ENCODE measurements around the gene PLCL1. TPM values are rescaled to one million over a fixed set of nuclear protein-coding genes. Genes with fewer than 3 reads are reported as not detected.

PLCL1 gene
- total RNA-seq, 1 experiment from 2014 or later = 0.07 TPM

GRCh38 chr2:197959383-197959782 is 155.0 kb downstream of the PLCL1 start:
- peaks cover 11% of the 10 kb centered on the region for H3K9me3 Mint-ChIP-seq
- no peak for DNase-seq (ENCODE audit: low spot score)
- H3K27ac Mint-ChIP-seq = no peak overlapping the region

GRCh38 chr2:197960786-197961185 is 156.4 kb downstream of the PLCL1 start:
- no peaks in the 10 kb centered on the region; the same call in 1 of the 2 replicates for H3K27me3 Mint-ChIP-seq (ENCODE audit: low read depth)
- peaks cover 23% of the 10 kb centered on the region for H3K9me3 Mint-ChIP-seq
- DNase-seq (ENCODE audit: low spot score) = no peak
- H3K4me3 Mint-ChIP-seq = no peak overlapping the region
- H3K36me3 Mint-ChIP-seq = no peaks in the 10 kb centered on the region
- ChIA-PET POLR2A (no interaction called here), CTCF (no interaction called here)
- no peak for ATAC-seq
- H3K4me1 Mint-ChIP-seq = no peaks in the 10 kb centered on the region
- H3K27ac Mint-ChIP-seq = no peak overlapping the region
- TF ChIP-seq OVOL2 (CRISPR knock-in tag; IDR thresholded peaks at IDR 0.05; ENCODE audit: borderline replicate concordance) (no peak), FOXJ3 (CRISPR knock-in tag; IDR thresholded peaks at IDR 0.05; ENCODE audit: borderline replicate concordance) (no peak), ZBTB43 (CRISPR knock-in tag; IDR thresholded peaks at IDR 0.05) (no peak), CREM (CRISPR knock-in tag; IDR thresholded peaks at IDR 0.05) (no peak), ZNF532 (CRISPR knock-in tag; IDR thresholded peaks at IDR 0.05; ENCODE audit: borderline replicate concordance) (no peak), USF2 (CRISPR knock-in tag; IDR thresholded peaks at IDR 0.05) (no peak), TCF7 (CRISPR knock-in tag; IDR thresholded peaks at IDR 0.05; ENCODE audit: low read depth) (no peak), ZMAT4 (CRISPR knock-in tag; IDR thresholded peaks at IDR 0.05) (no peak), NFE2L1 (CRISPR knock-in tag; IDR thresholded peaks at IDR 0.05) (no peak)

More at GRCh38 chr2:197959383-197959782, 155.0 kb downstream of the PLCL1 start:
- CTCF ChIA-PET = no interaction called here
- POLR2A ChIA-PET = interaction anchor here (0.6 kb wide), 1 partner anchor 525 kb away, joined by 3 read pairs; the partner anchor contains the start of gene SF3B1
- H3K4me1 Mint-ChIP-seq = no peaks in the 10 kb centered on the region
- no peak for TF ChIP-seq MLX (CRISPR knock-in tag; IDR thresholded peaks at IDR 0.05)
- TF ChIP-seq ELF4 (CRISPR knock-in tag; IDR thresholded peaks at IDR 0.05; ENCODE audit: low read depth) = no peak
- no peak for TF ChIP-seq SP1 (CRISPR knock-in tag; conservative IDR thresholded peaks at IDR 0.05)
- TF ChIP-seq KAT7 (CRISPR knock-in tag; IDR thresholded peaks at IDR 0.05; ENCODE audit: borderline replicate concordance) = no peak
- no peak for TF ChIP-seq JUN (CRISPR knock-in tag; IDR thresholded peaks at IDR 0.05)
- TF ChIP-seq RELA (CRISPR knock-in tag; IDR thresholded peaks at IDR 0.05; ENCODE audit: borderline replicate concordance) = no peak
- TF ChIP-seq E2F4 (CRISPR knock-in tag; IDR thresholded peaks at IDR 0.05; ENCODE audit: borderline replicate concordance, low read depth) = no peak
- TF ChIP-seq ZNF532 (CRISPR knock-in tag; IDR thresholded peaks at IDR 0.05; ENCODE audit: borderline replicate concordance) = no peak
- TF ChIP-seq GRHL2 (CRISPR knock-in tag; IDR thresholded peaks at IDR 0.05; ENCODE audit: insufficient replicate concordance, severe bottlenecking) = no peak
- TF ChIP-seq TEAD4 (CRISPR knock-in tag; IDR thresholded peaks at IDR 0.05) = no peak
- TF ChIP-seq SOX15 (CRISPR knock-in tag; IDR thresholded peaks at IDR 0.05) = no peak
- no peak for TF ChIP-seq TP53 (CRISPR knock-in tag; IDR thresholded peaks at IDR 0.05)
- no peak for ATAC-seq
- H3K27me3 Mint-ChIP-seq (ENCODE audit: low read depth) = no peaks in the 10 kb centered on the region; the same call in 1 of the 2 replicates
- no peaks in the 10 kb centered on the region for H3K36me3 Mint-ChIP-seq
- no peak overlapping the region for H3K4me3 Mint-ChIP-seq

All from WTC11 (cell line).